Measurements from ENCODE around the gene MPZL2. TPM values are rescaled to one million over a fixed set of nuclear protein-coding genes. Genes with fewer than 3 reads are reported as not detected.

Gene MPZL2
- total RNA-seq, 1 experiment from 2014 or later = 0.26 TPM

GRCh38 chr11:118233377-118233776, 30.7 kb downstream of the MPZL2 start:
- Histone ChIP-seq H3K9ac (ENCODE audit: extremely low read depth, insufficient read length, low read length) (no peak overlapping the region), H3K56ac (ENCODE audit: insufficient read length, low read depth, low read length) (no peak overlapping the region), H2BK12ac (ENCODE audit: insufficient read length, low read depth, low read length) (no peak overlapping the region), H4K20me1 (ENCODE audit: control insufficient read depth, insufficient read depth, insufficient read length) (no peaks in the 10 kb centered on the region), H4K91ac (ENCODE audit: insufficient read length, low read depth, low read length) (no peak overlapping the region), H4K8ac (replicated peaks; ENCODE audit: insufficient read length, low read depth, low read length) (no peak overlapping the region), H4K5ac (ENCODE audit: insufficient read length, low read depth, low read length) (no peak overlapping the region), H3K27me3 (ENCODE audit: insufficient read depth, low read length) (no peaks in the 10 kb centered on the region), H3K14ac (ENCODE audit: insufficient read depth, low read length) (no peak overlapping the region), H3K4me2 (ENCODE audit: insufficient read depth, insufficient read length, low read length) (no peak overlapping the region), H3K27ac (ENCODE audit: insufficient read length, low read depth, low read length) (no peak overlapping the region), H2BK120ac (ENCODE audit: low read depth, low read length, poor library complexity, severe bottlenecking) (no peak overlapping the region), H3K4ac (ENCODE audit: low read depth, low read length) (no peak overlapping the region), H3K18ac (ENCODE audit: insufficient read length, low read depth, low read length) (no peak overlapping the region), H2BK15ac (ENCODE audit: low read depth, low read length) (no peak overlapping the region), H3K23me2 (ENCODE audit: insufficient read length, low read depth, low read length, poor library complexity, severe bottlenecking) (no peaks in the 10 kb centered on the region), H3K79me2 (ENCODE audit: insufficient read depth, low read length) (no peaks in the 10 kb centered on the region), H2AK5ac (ENCODE audit: insufficient read length, low read length) (no peak overlapping the region), H3K79me1 (ENCODE audit: insufficient read depth, low read depth, low read length, poor library complexity, severe bottlenecking) (no peaks in the 10 kb centered on the region), H3T11ph (ENCODE audit: low read length) (no peak overlapping the region), H2AFZ (ENCODE audit: low read length) (no peak overlapping the region), H2BK5ac (ENCODE audit: insufficient read length, low read length) (no peak overlapping the region), H2BK20ac (ENCODE audit: low read depth, low read length, poor library complexity, severe bottlenecking) (no peak overlapping the region), H3K4me1 (ENCODE audit: insufficient read depth, low read length) (no peaks in the 10 kb centered on the region), H3K23ac (ENCODE audit: insufficient read length, low read depth, low read length) (no peak overlapping the region), H3K9me3 (ENCODE audit: control insufficient read depth, low read depth, low read length) (no peaks in the 10 kb centered on the region)
- TF ChIP-seq, protein P1, sequence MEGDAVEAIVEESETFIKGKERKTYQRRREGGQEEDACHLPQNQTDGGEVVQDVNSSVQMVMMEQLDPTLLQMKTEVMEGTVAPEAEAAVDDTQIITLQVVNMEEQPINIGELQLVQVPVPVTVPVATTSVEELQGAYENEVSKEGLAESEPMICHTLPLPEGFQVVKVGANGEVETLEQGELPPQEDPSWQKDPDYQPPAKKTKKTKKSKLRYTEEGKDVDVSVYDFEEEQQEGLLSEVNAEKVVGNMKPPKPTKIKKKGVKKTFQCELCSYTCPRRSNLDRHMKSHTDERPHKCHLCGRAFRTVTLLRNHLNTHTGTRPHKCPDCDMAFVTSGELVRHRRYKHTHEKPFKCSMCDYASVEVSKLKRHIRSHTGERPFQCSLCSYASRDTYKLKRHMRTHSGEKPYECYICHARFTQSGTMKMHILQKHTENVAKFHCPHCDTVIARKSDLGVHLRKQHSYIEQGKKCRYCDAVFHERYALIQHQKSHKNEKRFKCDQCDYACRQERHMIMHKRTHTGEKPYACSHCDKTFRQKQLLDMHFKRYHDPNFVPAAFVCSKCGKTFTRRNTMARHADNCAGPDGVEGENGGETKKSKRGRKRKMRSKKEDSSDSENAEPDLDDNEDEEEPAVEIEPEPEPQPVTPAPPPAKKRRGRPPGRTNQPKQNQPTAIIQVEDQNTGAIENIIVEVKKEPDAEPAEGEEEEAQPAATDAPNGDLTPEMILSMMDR (conservative IDR thresholded peaks at IDR 0.05) = no peak
- Mint-ChIP-seq H3K4me1 (peaks cover under 1 to 2% of the 10 kb centered on the region in 2 experiments), H3K27ac (peak overlapping the region in 1 of 3 experiments; percentile 7; a peak in 1 of 7 replicates), H3K4me3 (no peak overlapping the region), H3K9me3 (no peaks in the 10 kb centered on the region), H3K27me3 (ENCODE audit: low read depth) (peaks cover 6% of the 10 kb centered on the region), H3K36me3 (ENCODE audit: insufficient read depth in 1 of 3, low read depth in 3 of 3) (no peaks in the 10 kb centered on the region)
- no peak for DNase-seq
- WGBS (ENCODE audit: extremely low coverage, insufficient read length, low lambda C conversion rate) = no CpG with 5 or more reads among the region's 5 CpGs

Measured in H9 (cell line).